Suprapubic skin (tissue), 4 donors: Measurements from ENCODE around the gene FBXO10. TPM values are rescaled to one million over a fixed set of nuclear protein-coding genes. Genes with fewer than 3 reads are reported as not detected.
"Not testable (repeated sequence)": the region's sequence is repeated elsewhere in the genome, so short reads cannot be mapped to it uniquely, and the experiment has no call there.

Experiments
- DNase-seq, 2 donors: peaks; one replicate each; pipeline ENCODE4 v3.0.0-alpha.2; 2019; ENCODE audit warnings: low spot score in 2 of 2
- H3K27ac ChIP-seq: fragments of 200-600 bp; sonication (generic); one replicate; pipeline ENCODE4 v1.5.1; 2019
- H3K27me3 ChIP-seq: fragments of 200-600 bp; sonication (generic); one replicate; pipeline ENCODE4 v1.5.1; 2019
- H3K36me3 ChIP-seq: fragments of 200-600 bp; sonication (generic); one replicate; pipeline ENCODE4 v1.5.1; 2019
- H3K4me1 ChIP-seq: fragments of 200-600 bp; sonication (generic); one replicate; pipeline ENCODE4 v1.5.1; 2019
- H3K4me3 ChIP-seq: fragments of 200-600 bp; sonication (generic); one replicate; pipeline ENCODE4 v1.5.1; 2019; ENCODE audit warnings: mild to moderate bottlenecking
- H3K9me3 ChIP-seq: fragments of 200-600 bp; sonication (generic); one replicate; pipeline ENCODE4 v1.5.1; 2019
- EP300 ChIP-seq: sonication (generic); formaldehyde crosslinking; IDR thresholded peaks from one replicate; pipeline ENCODE4 v1.6.1; 2017; ENCODE audit warnings: antibody characterized with exemption
- POLR2A ChIP-seq, 2 donors: fragments of 450-650 bp; IDR thresholded peaks; one replicate each; pipeline ENCODE4 v1.6.1; 2017; ENCODE audit warnings: antibody characterized with exemption in 2 of 2, mild to moderate bottlenecking in 2 of 2, moderate library complexity in 2 of 2
- POLR2AphosphoS5 ChIP-seq, 3 donors: sonication (generic); formaldehyde crosslinking; IDR thresholded peaks; one replicate each; pipeline ENCODE4 v1.6.1; 2017; ENCODE audit warnings: antibody characterized with exemption in 3 of 3
- WGBS: methylation state at CpG from one replicate; pipeline ENCODE4 v1.1.5; 2018; 5-methylcytosine and 5-hydroxymethylcytosine counted together
- total RNA-seq, 4 donors: library from RNA; depleted of rRNA; stranded (reverse); fragments of >200 nt; gene quantifications; one replicate each; pipeline ENCODE4 v1.1.0, GENCODE V29; 2016
- TF ChIP-seq, protein P1 (sequence below), 2 donors: fragments of 200-600 bp in 1 of 2; fragments of 450-650 bp in 1 of 2; sonication (generic) in 1 of 2; IDR thresholded peaks; one replicate each; pipeline ENCODE4 v1.5.1; 2016 to 2019; ENCODE audit warnings: antibody characterized with exemption in 2 of 2, mild to moderate bottlenecking in 1 of 2, moderate library complexity in 1 of 2

Gene FBXO10
- total RNA-seq, 4 donors from 2014 or later, result 2.7 to 4.7 (median 3.2) TPM

DNA sequence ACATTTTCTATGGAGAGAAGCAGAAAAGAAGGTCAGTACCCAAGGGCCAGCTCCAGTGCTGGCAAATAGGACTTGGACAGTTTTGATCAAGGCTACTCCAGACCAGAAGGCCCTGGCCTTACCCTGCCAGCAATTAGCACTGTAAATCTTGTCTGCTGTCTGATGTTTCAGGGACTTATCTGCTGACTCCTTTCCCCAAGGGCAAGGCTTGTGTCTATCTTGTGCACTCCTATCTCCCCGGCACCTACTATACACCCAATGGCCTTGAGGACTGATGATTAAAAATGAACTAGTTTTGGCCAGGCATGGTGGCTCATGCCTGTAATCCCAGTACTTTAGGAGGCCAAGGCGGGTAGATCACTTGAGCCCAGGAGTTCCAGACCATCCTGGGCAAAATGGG, 53.2 kb downstream of the FBXO10 start:
- 100% methylated on average over 2 of the region's 2 CpGs for WGBS
- peaks cover 62% of the 10 kb centered on the region for H3K36me3 ChIP-seq
- no peak overlapping the region for H3K4me3 ChIP-seq

DNA sequence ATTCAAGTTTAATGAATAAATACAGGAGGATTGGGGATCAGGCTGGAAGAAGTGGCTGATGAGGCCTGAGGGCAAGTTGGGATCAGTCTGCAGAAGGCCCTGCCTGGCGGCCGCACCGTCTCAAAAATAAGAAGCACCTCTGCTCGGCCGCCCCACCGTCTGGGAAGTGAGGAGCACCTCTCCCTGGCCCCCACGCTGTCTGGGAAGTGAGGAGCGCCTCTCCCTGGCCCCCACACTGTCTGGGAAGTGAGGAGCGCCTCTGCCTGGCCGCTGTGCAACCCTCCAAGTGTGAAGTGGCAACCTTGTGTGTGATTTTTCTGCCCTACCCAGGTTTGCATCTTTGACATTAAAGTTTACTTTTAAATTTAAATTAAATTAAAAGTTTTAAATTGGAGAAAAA, 55.1 kb downstream of the FBXO10 start:
- H3K27ac ChIP-seq, result no peak overlapping the region
- H3K4me1 ChIP-seq, result no peaks in the 10 kb centered on the region
- H3K36me3 ChIP-seq, result peaks cover 57% of the 10 kb centered on the region
- no peaks in the 10 kb centered on the region for H3K9me3 ChIP-seq
- DNase-seq, result no peak
- no peak overlapping the region for H3K4me3 ChIP-seq
- TF ChIP-seq POLR2A (IDR thresholded peaks at IDR 0.05) (no peak), POLR2AphosphoS5 (IDR thresholded peaks at IDR 0.05) (no peak), EP300 (no peak)
- TF ChIP-seq, protein P1, sequence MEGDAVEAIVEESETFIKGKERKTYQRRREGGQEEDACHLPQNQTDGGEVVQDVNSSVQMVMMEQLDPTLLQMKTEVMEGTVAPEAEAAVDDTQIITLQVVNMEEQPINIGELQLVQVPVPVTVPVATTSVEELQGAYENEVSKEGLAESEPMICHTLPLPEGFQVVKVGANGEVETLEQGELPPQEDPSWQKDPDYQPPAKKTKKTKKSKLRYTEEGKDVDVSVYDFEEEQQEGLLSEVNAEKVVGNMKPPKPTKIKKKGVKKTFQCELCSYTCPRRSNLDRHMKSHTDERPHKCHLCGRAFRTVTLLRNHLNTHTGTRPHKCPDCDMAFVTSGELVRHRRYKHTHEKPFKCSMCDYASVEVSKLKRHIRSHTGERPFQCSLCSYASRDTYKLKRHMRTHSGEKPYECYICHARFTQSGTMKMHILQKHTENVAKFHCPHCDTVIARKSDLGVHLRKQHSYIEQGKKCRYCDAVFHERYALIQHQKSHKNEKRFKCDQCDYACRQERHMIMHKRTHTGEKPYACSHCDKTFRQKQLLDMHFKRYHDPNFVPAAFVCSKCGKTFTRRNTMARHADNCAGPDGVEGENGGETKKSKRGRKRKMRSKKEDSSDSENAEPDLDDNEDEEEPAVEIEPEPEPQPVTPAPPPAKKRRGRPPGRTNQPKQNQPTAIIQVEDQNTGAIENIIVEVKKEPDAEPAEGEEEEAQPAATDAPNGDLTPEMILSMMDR (IDR thresholded peaks at IDR 0.05), result no peak
- 89% methylated on average over 10 of the region's 10 CpGs for WGBS
- H3K27me3 ChIP-seq, result no peaks in the 10 kb centered on the region

More for the DNA sequence above, 53.2 kb downstream of the FBXO10 start:
- H3K4me1 ChIP-seq, result no peaks in the 10 kb centered on the region
- no peak overlapping the region for H3K27ac ChIP-seq
- TF ChIP-seq POLR2A (IDR thresholded peaks at IDR 0.05) (no peak), POLR2AphosphoS5 (IDR thresholded peaks at IDR 0.05) (no peak), EP300 (no peak)
- TF ChIP-seq, protein P1 (IDR thresholded peaks at IDR 0.05), result no peak
- H3K27me3 ChIP-seq, result no peaks in the 10 kb centered on the region
- no peak for DNase-seq
- no peaks in the 10 kb centered on the region for H3K9me3 ChIP-seq

DNA sequence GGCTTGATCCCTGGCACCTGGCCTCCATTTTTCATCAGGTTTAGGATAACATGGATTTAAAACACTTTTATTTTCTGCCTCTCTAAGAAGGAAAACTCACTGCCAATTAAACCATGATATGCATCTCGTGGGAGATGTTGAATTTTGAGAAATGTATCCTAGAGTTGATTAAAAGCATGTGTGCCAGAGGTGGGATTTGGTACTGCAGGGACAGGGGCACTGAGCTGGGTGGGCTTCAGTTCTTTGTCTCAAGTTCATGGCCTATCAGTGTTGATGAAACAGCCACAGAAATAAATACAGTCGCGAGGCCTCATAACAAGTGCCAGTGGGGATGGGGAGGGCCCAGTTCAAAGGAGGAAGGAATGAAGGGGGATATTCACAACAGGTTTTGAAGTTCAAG, 55.5 kb downstream of the FBXO10 start:
- TF ChIP-seq POLR2AphosphoS5 (IDR thresholded peaks at IDR 0.05) (no peak), POLR2A (IDR thresholded peaks at IDR 0.05) (no peak), EP300 (no peak)
- TF ChIP-seq, protein P1 (IDR thresholded peaks at IDR 0.05), result no peak
- 91% methylated on average over 3 of the region's 3 CpGs for WGBS
- no peak overlapping the region for H3K4me3 ChIP-seq
- no peak for DNase-seq
- no peaks in the 10 kb centered on the region for H3K4me1 ChIP-seq
- H3K36me3 ChIP-seq, result peaks cover 54% of the 10 kb centered on the region
- H3K27me3 ChIP-seq, result no peaks in the 10 kb centered on the region
- H3K9me3 ChIP-seq, result no peaks in the 10 kb centered on the region
- H3K27ac ChIP-seq, result no peak overlapping the region

DNA sequence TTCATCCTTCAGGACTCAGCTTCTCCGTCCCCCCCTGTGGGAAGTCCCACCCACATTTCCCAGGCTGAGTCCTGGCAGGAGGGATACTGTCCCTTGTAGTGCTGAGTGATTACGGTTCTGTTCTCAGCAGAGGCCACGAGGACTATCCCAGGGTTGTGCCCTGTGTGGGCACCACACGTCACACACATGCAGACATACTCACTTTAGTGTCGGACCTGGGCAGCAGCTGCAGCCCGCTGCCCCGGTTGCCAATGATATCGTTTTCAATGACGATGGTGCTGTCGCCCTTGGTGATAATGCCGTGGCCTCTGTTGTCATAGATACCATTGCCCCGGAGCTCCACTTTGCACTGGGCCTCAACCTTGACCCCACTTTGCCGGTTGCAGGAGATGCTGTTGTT, 58.3 kb downstream of the FBXO10 start:
- H3K27me3 ChIP-seq, result no peaks in the 10 kb centered on the region
- 96% methylated on average over 8 of the region's 13 CpGs for WGBS
- H3K4me3 ChIP-seq, result no peak overlapping the region
- peaks cover 38% of the 10 kb centered on the region for H3K36me3 ChIP-seq
- H3K9me3 ChIP-seq, result no peaks in the 10 kb centered on the region
- no peak for DNase-seq
- H3K27ac ChIP-seq, result no peak overlapping the region
- TF ChIP-seq POLR2AphosphoS5 (IDR thresholded peaks at IDR 0.05), result no peak
- no peak for TF ChIP-seq POLR2A (IDR thresholded peaks at IDR 0.05)
- TF ChIP-seq EP300, result no peak
- TF ChIP-seq, protein P1 (IDR thresholded peaks at IDR 0.05), result no peak
- no peaks in the 10 kb centered on the region for H3K4me1 ChIP-seq

DNA sequence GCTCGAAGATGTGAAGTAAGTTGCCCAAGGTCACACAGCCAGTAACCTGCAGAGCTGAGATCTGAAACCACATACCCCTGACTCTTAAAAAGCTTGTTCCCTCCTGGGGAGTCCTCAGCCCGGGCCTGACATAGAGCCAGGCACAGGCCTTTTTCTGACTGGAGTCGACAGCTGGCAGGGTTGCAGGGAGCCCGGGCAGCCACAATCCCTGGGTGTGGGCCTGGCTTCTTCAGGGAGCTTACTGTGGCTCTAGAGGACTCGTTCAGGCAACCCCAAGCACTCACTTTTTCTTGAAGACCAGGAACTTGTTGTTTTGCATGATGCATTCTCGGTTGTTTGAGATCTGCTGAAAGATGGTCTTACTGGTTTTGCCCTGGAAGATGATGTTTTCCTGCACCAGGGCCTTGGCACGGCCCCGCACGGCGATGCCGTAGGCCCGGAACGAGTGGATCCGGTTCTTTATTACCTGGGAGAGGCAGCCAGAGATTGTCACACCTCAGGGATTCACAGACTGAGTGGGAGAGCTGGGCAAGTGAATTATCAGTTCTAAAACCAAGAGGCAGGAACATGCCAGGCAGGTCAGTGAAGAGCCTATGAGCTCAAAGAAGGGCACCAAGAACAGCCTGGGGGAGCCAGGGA, 60.4 kb downstream of the FBXO10 start:
- peak overlapping the region; percentile 19 for H3K27ac ChIP-seq
- WGBS, result 79% methylated on average over 10 of the region's 14 CpGs

DNA sequence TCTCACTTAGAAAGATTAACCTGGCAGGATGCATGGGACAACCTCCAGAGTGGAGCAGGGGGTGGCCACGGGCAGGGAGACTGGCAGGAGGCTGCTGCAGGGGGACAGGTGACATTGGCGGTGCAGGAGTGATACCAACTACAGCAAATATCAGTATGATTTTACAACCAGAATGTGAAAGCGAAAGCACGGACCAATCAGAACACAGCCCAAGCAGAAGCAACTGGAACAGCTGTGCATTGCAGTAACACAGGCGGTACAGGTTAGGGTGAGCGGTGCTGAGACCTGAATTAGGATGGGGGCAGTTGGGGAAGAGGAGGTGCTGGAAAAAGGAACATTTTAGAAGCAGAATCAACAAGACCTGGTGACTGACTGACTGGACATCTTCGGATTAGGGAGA, 61.2 kb downstream of the FBXO10 start:
- WGBS, result 94% methylated on average over 7 of the region's 7 CpGs
- Histone ChIP-seq H3K27me3 (no peaks in the 10 kb centered on the region), H3K4me3 (no peak overlapping the region), H3K4me1 (no peaks in the 10 kb centered on the region), H3K36me3 (peaks cover 23% of the 10 kb centered on the region), H3K27ac (no peak overlapping the region), H3K9me3 (no peaks in the 10 kb centered on the region)
- TF ChIP-seq EP300 (no peak), POLR2AphosphoS5 (IDR thresholded peaks at IDR 0.05) (no peak), POLR2A (IDR thresholded peaks at IDR 0.05) (no peak)
- TF ChIP-seq, protein P1 (IDR thresholded peaks at IDR 0.05), result no peak
- DNase-seq, result no peak

More for the DNA sequence above, 60.4 kb downstream of the FBXO10 start:
- H3K27me3 ChIP-seq, result no peaks in the 10 kb centered on the region
- no peak overlapping the region for H3K4me3 ChIP-seq
- peaks cover 25% of the 10 kb centered on the region for H3K36me3 ChIP-seq
- no peak for DNase-seq
- no peaks in the 10 kb centered on the region for H3K9me3 ChIP-seq
- TF ChIP-seq POLR2A (IDR thresholded peaks at IDR 0.05) (no peak), EP300 (no peak)
- no peaks in the 10 kb centered on the region for H3K4me1 ChIP-seq

DNA sequence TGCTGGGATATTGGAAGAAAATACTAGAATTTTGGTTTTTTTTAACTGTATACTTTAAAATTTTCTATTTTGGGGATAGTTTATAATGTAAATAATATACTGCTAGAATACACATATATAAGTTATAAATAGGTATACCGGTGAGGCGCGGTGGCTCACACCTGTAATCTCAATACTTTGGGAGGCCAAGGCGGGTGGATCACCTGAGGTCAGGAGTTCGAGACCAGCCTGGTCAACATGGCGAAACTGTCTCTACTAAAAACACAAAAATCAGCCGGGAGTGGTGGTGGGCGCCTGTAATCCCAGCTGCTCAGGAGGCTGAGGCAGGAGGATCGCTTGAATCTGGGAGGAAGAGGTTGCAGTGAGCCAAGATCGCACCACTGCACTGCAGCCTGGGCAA, 61.8 kb downstream of the FBXO10 start:
- 95% methylated on average over 10 of the region's 10 CpGs for WGBS
- not testable (repeated sequence) for H3K27me3 ChIP-seq, H3K27ac ChIP-seq, H3K4me1 ChIP-seq, H3K9me3 ChIP-seq, DNase-seq, H3K4me3 ChIP-seq
- H3K36me3 ChIP-seq, result peaks cover 21% of the 10 kb centered on the region
